OCI-LY3 (cell line): ENCODE results near the gene XYLB.

Experiments
- EZH2phosphoT487 ChIP-seq: fragments of 200-600 bp; shearing (Covaris generic); IDR thresholded peaks from 2 replicates; pipeline ENCODE4 v1.6.1; 2018; ENCODE audit warnings: antibody characterized with exemption, mixed run types, low read depth
- TF ChIP-seq, protein P1 (sequence below): fragments of 200-600, 300-600 bp; sonication (generic); IDR thresholded peaks from 2 replicates; pipeline ENCODE4 v1.5.1; 2014; ENCODE audit warnings: antibody characterized with exemption, low read length, low read depth

DNA sequence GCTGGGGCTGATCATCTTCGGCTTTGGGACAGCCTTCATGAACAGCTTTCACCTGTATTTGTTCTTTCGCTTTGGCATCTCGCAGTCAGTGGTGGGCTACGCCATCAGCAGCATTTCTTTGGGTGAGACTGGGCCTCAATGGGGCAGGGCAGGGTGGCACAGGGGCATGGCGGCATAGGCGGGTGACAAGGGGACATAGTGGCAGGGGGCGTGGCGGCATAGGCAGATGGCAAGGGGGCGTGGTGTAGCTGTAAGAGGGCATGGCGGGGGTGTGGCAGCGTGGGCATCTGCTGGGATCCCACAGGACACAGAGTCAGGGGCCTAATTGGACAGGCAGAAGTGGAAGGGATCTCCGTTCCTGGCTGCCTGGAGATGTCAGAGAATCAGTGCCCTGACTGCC lies 39.0 kb upstream of the XYLB start:
- TF ChIP-seq, protein P1, sequence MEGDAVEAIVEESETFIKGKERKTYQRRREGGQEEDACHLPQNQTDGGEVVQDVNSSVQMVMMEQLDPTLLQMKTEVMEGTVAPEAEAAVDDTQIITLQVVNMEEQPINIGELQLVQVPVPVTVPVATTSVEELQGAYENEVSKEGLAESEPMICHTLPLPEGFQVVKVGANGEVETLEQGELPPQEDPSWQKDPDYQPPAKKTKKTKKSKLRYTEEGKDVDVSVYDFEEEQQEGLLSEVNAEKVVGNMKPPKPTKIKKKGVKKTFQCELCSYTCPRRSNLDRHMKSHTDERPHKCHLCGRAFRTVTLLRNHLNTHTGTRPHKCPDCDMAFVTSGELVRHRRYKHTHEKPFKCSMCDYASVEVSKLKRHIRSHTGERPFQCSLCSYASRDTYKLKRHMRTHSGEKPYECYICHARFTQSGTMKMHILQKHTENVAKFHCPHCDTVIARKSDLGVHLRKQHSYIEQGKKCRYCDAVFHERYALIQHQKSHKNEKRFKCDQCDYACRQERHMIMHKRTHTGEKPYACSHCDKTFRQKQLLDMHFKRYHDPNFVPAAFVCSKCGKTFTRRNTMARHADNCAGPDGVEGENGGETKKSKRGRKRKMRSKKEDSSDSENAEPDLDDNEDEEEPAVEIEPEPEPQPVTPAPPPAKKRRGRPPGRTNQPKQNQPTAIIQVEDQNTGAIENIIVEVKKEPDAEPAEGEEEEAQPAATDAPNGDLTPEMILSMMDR: no peak
- TF ChIP-seq EZH2phosphoT487: no peak
